HEK293 (cell line): Measurements from ENCODE around the gene IBA57.
A peak's percentile ranks its signal among the peaks of the same experiment; 100 is the strongest.

ENCODE experiments used
- CTCF ChIA-PET: fragments of 350-600 bp; formaldehyde crosslinking; extraction: SDS; loops from one replicate; lab custom pipeline; 2021; ENCODE audit warnings: antibody characterized with exemption; lab: Yijun Ruan, JAX
- POLR2A ChIA-PET: fragments of 300-600 bp; formaldehyde crosslinking; extraction: SDS; loops from one replicate; lab custom pipeline; 2020; ENCODE audit warnings: antibody characterized with exemption, inconsistent platforms; lab: Yijun Ruan, JAX
- H3K27ac ChIP-seq: fragments of 200-500 bp; sonication (Bioruptor generic); 2 replicates; pipeline ENCODE4 v1.5.1; 2014; ENCODE audit warnings: low read depth, low read length, control low read depth, inconsistent platforms; ENCODE audit errors: extremely low read depth
- H3K36me3 ChIP-seq, 2 experiments: fragments of 200-500 bp in 1 of 2; sonication (Bioruptor generic) in 1 of 2; 1 replicate in 1 of 2; 2 replicates in 1 of 2; pipeline ENCODE4 v1.5.1; 2014 to 2017; ENCODE audit warnings: inconsistent platforms in 2 of 2, low read length in 2 of 2; ENCODE audit not compliant: control insufficient read depth in 2 of 2, insufficient read depth in 1 of 2
- H3K4me1 ChIP-seq: fragments of 200-500 bp; sonication (Bioruptor generic); 2 replicates; pipeline ENCODE4 v1.5.1; 2014; ENCODE audit warnings: mild to moderate bottlenecking, low read length, inconsistent platforms; ENCODE audit not compliant: control insufficient read depth, insufficient read depth
- H3K4me3 ChIP-seq: 2 replicates; pipeline ENCODE4 v1.5.1; 2011; ENCODE audit warnings: low read depth, mild to moderate bottlenecking, control low read depth, low read length, moderate library complexity
- H3K9me3 ChIP-seq: fragments of 200-500 bp; sonication (Bioruptor generic); 2 replicates; pipeline ENCODE4 v1.5.1; 2014; ENCODE audit warnings: low read depth, low read length, inconsistent platforms; ENCODE audit not compliant: control insufficient read depth, insufficient read depth
- EGR2 ChIP-seq: fragments of 450-650 bp; formaldehyde crosslinking; IDR thresholded peaks from 2 replicates; pipeline ENCODE4 v1.5.1; 2016; ENCODE audit warnings: low read depth, missing biosample characterization, missing genetic modification characterization
- GLI2 ChIP-seq: fragments of 450-650 bp; formaldehyde crosslinking; IDR thresholded peaks from 2 replicates; pipeline ENCODE4; 2017; ENCODE audit warnings: missing biosample characterization, missing genetic modification characterization, low read depth, borderline replicate concordance
- HOXC10 ChIP-seq: sonication (generic); formaldehyde crosslinking; IDR thresholded peaks from 2 replicates; pipeline ENCODE4 v1.8.1; 2023; ENCODE audit warnings: mild to moderate bottlenecking, missing genetic modification reagents
- KLF8 ChIP-seq: fragments of 450-650 bp; formaldehyde crosslinking; IDR thresholded peaks from 2 replicates; pipeline ENCODE4 v1.5.1; 2016; ENCODE audit warnings: missing biosample characterization, missing genetic modification characterization
- SALL2 ChIP-seq: fragments of 450-650 bp; formaldehyde crosslinking; IDR thresholded peaks from 2 replicates; pipeline ENCODE4 v1.5.0; 2017; ENCODE audit warnings: missing biosample characterization, mild to moderate bottlenecking, missing genetic modification characterization, borderline replicate concordance
- ZBTB21 ChIP-seq: fragments of 450-650 bp; formaldehyde crosslinking; IDR thresholded peaks from 2 replicates; pipeline ENCODE4 v1.5.1; 2017; ENCODE audit warnings: missing biosample characterization, missing genetic modification characterization
- ZNF121 ChIP-seq: fragments of 450-650 bp; formaldehyde crosslinking; IDR thresholded peaks from 2 replicates; pipeline ENCODE4 v1.5.1; 2016; ENCODE audit warnings: missing biosample characterization, missing genetic modification characterization
- ZNF148 ChIP-seq: fragments of 450-650 bp; formaldehyde crosslinking; IDR thresholded peaks from 2 replicates; pipeline ENCODE4 v1.5.0; 2017; ENCODE audit warnings: missing biosample characterization, missing genetic modification characterization, borderline replicate concordance
- ZNF184 ChIP-seq: fragments of 450-650 bp; IDR thresholded peaks from 2 replicates; pipeline ENCODE4 v1.5.1; 2018; ENCODE audit warnings: missing biosample characterization, mild to moderate bottlenecking, missing genetic modification characterization
- ZNF223 ChIP-seq: fragments of 450-650 bp; formaldehyde crosslinking; IDR thresholded peaks from 2 replicates; pipeline ENCODE4 v1.5.1; 2016; ENCODE audit warnings: missing biosample characterization, missing genetic modification characterization
- ZNF26 ChIP-seq: fragments of 450-650 bp; formaldehyde crosslinking; IDR thresholded peaks from 2 replicates; pipeline ENCODE4 v1.5.1; 2016; ENCODE audit warnings: missing biosample characterization, missing genetic modification characterization
- ZNF335 ChIP-seq: fragments of 450-650 bp; formaldehyde crosslinking; conservative IDR thresholded peaks from 2 replicates; pipeline ENCODE4 v1.5.1; 2016; ENCODE audit warnings: missing biosample characterization, missing genetic modification characterization
- ZNF394 ChIP-seq: fragments of 450-650 bp; formaldehyde crosslinking; IDR thresholded peaks from 2 replicates; pipeline ENCODE4 v1.5.1; 2016; ENCODE audit warnings: missing biosample characterization, missing genetic modification characterization, mild to moderate bottlenecking, moderate library complexity, borderline replicate concordance
- ZNF514 ChIP-seq: fragments of 450-650 bp; formaldehyde crosslinking; IDR thresholded peaks from 2 replicates; pipeline ENCODE4 v1.5.1; 2016; ENCODE audit warnings: missing biosample characterization, missing genetic modification characterization
- ZNF530 ChIP-seq: fragments of 450-650 bp; formaldehyde crosslinking; IDR thresholded peaks from 2 replicates; pipeline ENCODE4 v1.5.1; 2016; ENCODE audit warnings: low read depth, missing biosample characterization, missing genetic modification characterization
- ZNF600 ChIP-seq: fragments of 450-650 bp; formaldehyde crosslinking; IDR thresholded peaks from 2 replicates; pipeline ENCODE4 v1.5.1; 2016; ENCODE audit warnings: missing biosample characterization, missing genetic modification characterization
- ZNF621 ChIP-seq: fragments of 450-650 bp; formaldehyde crosslinking; IDR thresholded peaks from 2 replicates; pipeline ENCODE4 v1.5.1; 2017; ENCODE audit warnings: missing biosample characterization, missing genetic modification characterization
- ZNF664 ChIP-seq: fragments of 450-650 bp; formaldehyde crosslinking; IDR thresholded peaks from 2 replicates; pipeline ENCODE4 v1.5.1; 2016; ENCODE audit warnings: missing biosample characterization, missing genetic modification characterization
- ZNF701 ChIP-seq: fragments of 450-650 bp; formaldehyde crosslinking; IDR thresholded peaks from 2 replicates; pipeline ENCODE4 v1.5.1; 2016; ENCODE audit warnings: missing biosample characterization, missing genetic modification characterization
- ZNF707 ChIP-seq: fragments of 450-650 bp; formaldehyde crosslinking; IDR thresholded peaks from 2 replicates; pipeline ENCODE4 v1.5.1; 2016; ENCODE audit warnings: missing biosample characterization, missing genetic modification characterization
- TF ChIP-seq, protein P1 (sequence below): fragments of 450-650 bp; formaldehyde crosslinking; IDR thresholded peaks from 2 replicates; pipeline ENCODE4 v1.5.1; 2017; ENCODE audit warnings: missing biosample characterization, missing genetic modification characterization
- TF ChIP-seq, protein P2 (sequence below): fragments of 450-650 bp; formaldehyde crosslinking; IDR thresholded peaks from 2 replicates; pipeline ENCODE4 v1.5.1; 2016; ENCODE audit warnings: missing biosample characterization, missing genetic modification characterization
- TF ChIP-seq, protein P3 (sequence below): fragments of 450-650 bp; formaldehyde crosslinking; optimal IDR thresholded peaks from 2 replicates; pipeline ENCODE3; 2016; ENCODE audit warnings: missing biosample characterization, mild to moderate bottlenecking, missing genetic modification characterization

IBA57 gene

GRCh38 chr1:228146417-228147150 is 19.0 kb upstream of the IBA57 start:
- ChIA-PET POLR2A (no interaction called here), CTCF (no interaction called here)

DNA sequence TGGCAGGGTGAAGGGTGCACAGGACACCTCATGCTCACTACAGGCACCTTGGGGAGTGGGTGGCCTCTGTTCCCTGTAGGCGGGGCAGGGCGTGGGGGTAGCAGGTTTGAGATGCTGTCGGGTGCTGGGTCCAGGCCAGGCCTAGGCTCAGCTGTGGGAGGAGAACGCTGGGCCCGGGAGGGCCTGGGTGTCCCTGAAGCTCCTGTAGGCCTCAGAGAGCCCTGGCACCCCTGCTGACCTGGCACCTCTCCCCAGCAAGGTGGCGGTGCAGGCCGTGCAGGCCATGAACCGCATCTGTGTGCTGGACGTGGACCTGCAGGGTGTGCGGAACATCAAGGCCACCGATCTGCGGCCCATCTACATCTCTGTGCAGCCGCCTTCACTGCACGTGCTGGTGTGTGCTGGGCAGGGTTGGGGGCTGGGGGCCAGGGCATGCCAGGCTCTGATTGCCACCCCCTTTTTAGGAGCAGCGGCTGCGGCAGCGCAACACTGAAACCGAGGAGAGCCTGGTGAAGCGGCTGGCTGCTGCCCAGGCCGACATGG is 18.4 kb upstream of the IBA57 start:
- no peak overlapping the region for H3K4me3 ChIP-seq
- H3K36me3 ChIP-seq = peaks cover 0 to 45% of the 10 kb centered on the region in 2 experiments; a peak in 1 of 3 replicates
- H3K9me3 ChIP-seq = no peaks in the 10 kb centered on the region
- H3K27ac ChIP-seq = no peak overlapping the region
- POLR2A ChIA-PET = no interaction called here
- CTCF ChIA-PET = no interaction called here
- H3K4me1 ChIP-seq = no peaks in the 10 kb centered on the region
- TF ChIP-seq ZNF121 (tag by site-specific recombination) = no peak
- TF ChIP-seq, protein P1, sequence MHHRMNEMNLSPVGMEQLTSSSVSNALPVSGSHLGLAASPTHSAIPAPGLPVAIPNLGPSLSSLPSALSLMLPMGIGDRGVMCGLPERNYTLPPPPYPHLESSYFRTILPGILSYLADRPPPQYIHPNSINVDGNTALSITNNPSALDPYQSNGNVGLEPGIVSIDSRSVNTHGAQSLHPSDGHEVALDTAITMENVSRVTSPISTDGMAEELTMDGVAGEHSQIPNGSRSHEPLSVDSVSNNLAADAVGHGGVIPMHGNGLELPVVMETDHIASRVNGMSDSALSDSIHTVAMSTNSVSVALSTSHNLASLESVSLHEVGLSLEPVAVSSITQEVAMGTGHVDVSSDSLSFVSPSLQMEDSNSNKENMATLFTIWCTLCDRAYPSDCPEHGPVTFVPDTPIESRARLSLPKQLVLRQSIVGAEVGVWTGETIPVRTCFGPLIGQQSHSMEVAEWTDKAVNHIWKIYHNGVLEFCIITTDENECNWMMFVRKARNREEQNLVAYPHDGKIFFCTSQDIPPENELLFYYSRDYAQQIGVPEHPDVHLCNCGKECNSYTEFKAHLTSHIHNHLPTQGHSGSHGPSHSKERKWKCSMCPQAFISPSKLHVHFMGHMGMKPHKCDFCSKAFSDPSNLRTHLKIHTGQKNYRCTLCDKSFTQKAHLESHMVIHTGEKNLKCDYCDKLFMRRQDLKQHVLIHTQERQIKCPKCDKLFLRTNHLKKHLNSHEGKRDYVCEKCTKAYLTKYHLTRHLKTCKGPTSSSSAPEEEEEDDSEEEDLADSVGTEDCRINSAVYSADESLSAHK (tag by site-specific recombination) = no peak
- no peak for TF ChIP-seq ZNF514
- no peak for TF ChIP-seq GLI2 (tag by site-specific recombination)
- no peak for TF ChIP-seq ZBTB21
- TF ChIP-seq ZNF621 = no peak
- no peak for TF ChIP-seq ZNF701 (tag by site-specific recombination)
- TF ChIP-seq KLF8 = no peak
- no peak for TF ChIP-seq ZNF394 (tag by site-specific recombination)
- peak; percentile 54 for TF ChIP-seq ZNF600 (tag by site-specific recombination)
- peak; percentile 87 for TF ChIP-seq EGR2
- TF ChIP-seq, protein P2, sequence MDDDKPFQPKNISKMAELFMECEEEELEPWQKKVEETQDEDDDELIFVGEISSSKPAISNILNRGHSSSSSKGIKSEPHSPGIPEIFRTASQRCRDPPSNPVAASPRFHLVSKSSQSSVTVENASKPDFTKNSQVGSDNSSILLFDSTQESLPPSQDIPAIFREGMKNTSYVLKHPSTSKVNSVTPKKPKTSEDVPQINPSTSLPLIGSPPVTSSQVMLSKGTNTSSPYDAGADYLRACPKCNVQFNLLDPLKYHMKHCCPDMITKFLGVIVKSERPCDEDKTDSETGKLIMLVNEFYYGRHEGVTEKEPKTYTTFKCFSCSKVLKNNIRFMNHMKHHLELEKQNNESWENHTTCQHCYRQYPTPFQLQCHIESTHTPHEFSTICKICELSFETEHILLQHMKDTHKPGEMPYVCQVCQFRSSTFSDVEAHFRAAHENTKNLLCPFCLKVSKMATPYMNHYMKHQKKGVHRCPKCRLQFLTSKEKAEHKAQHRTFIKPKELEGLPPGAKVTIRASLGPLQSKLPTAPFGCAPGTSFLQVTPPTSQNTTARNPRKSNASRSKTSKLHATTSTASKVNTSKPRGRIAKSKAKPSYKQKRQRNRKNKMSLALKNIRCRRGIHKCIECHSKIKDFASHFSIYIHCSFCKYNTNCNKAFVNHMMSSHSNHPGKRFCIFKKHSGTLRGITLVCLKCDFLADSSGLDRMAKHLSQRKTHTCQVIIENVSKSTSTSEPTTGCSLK (tag by site-specific recombination) = no peak
- TF ChIP-seq, protein P3, sequence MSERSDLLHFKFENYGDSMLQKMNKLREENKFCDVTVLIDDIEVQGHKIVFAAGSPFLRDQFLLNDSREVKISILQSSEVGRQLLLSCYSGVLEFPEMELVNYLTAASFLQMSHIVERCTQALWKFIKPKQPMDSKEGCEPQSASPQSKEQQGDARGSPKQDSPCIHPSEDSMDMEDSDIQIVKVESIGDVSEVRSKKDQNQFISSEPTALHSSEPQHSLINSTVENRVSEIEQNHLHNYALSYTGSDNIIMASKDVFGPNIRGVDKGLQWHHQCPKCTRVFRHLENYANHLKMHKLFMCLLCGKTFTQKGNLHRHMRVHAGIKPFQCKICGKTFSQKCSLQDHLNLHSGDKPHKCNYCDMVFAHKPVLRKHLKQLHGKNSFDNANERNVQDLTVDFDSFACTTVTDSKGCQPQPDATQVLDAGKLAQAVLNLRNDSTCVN (tag by site-specific recombination) = peak; percentile 13
- TF ChIP-seq ZNF335 (tag by site-specific recombination) = no peak
- no peak for TF ChIP-seq ZNF223 (tag by site-specific recombination)
- no peak for TF ChIP-seq SALL2 (tag by site-specific recombination)

More at GRCh38 chr1:228146417-228147150, 19.0 kb upstream of the IBA57 start:
- Histone ChIP-seq H3K9me3 (no peaks in the 10 kb centered on the region), H3K27ac (no peak overlapping the region)
- TF ChIP-seq ZNF530 (no peak), ZNF148 (tag by site-specific recombination) (no peak), ZNF664 (tag by site-specific recombination) (no peak), ZNF26 (tag by site-specific recombination) (no peak), ZNF707 (tag by site-specific recombination) (no peak), HOXC10 (CRISPR knock-in tag) (no peak), ZNF184 (tag by site-specific recombination) (no peak)
- TF ChIP-seq, all 188 proteins: peak for 0
- peaks cover 0 to 51% of the 10 kb centered on the region in 2 experiments; a peak in 1 of 3 replicates for H3K36me3 ChIP-seq
- H3K4me3 ChIP-seq = no peak overlapping the region
- H3K4me1 ChIP-seq = peaks cover 5% of the 10 kb centered on the region; the same call in 1 of the 2 replicates
